Body of pancreas (tissue), 4 donors: ENCODE results near the gene SLC22A3. TPM values are rescaled to one million over a fixed set of nuclear protein-coding genes. Genes with fewer than 3 reads are reported as not detected.

ENCODE experiments used
- ATAC-seq: fragments of 150-250 bp; one replicate; pipeline ENCODE4 v1.9.1; 2016
- DNase-seq, 4 donors: peaks; one replicate each; pipeline ENCODE4 v3.0.0-alpha.2; 2019
- H3K27ac ChIP-seq, 4 donors: fragments of 200-600 bp; sonication (generic); 1 replicate in 3 of 4; 2 replicates in 1 of 4; pipeline versions ENCODE4 v1.5.1 to v1.6.1; 2016 to 2019; ENCODE audit warnings: mild to moderate bottlenecking in 1 of 4, mixed read lengths in 1 of 4, moderate library complexity in 1 of 4
- H3K27me3 ChIP-seq, 2 donors: fragments of 200-600 bp; sonication (generic); one replicate each; pipeline ENCODE4 v1.6.0; 2016; ENCODE audit warnings: mild to moderate bottlenecking in 1 of 2
- H3K36me3 ChIP-seq, 2 donors: fragments of 200-600 bp; sonication (generic); replicated peaks in 1 of 2; 2 replicates each; pipeline ENCODE4 v1.5.1; 2016; ENCODE audit warnings: low read depth in 2 of 2; ENCODE audit not compliant: insufficient read depth in 1 of 2
- H3K4me1 ChIP-seq: fragments of 200-600 bp; sonication (generic); one replicate; pipeline ENCODE4 v1.6.0; 2016
- H3K4me3 ChIP-seq, 2 donors: fragments of 200-600 bp; sonication (generic); 1 replicate in 1 of 2; 2 replicates in 1 of 2; pipeline ENCODE4 v1.5.1; 2016 to 2019
- H3K9me3 ChIP-seq, 3 donors: fragments of 200-600 bp; sonication (generic); 1 replicate in 2 of 3; 2 replicates in 1 of 3; pipeline ENCODE4 v1.5.1; 2016
- CTCF ChIP-seq, 7 experiments: fragments of 450-650 bp in 4 of 7; fragments of 200-600 bp in 3 of 7; sonication (generic) in 3 of 7; IDR thresholded peaks; one replicate each; pipeline ENCODE4 v1.5.1; 2016 to 2019; ENCODE audit warnings: antibody characterized with exemption in 7 of 7
- POLR2A ChIP-seq, 3 donors: fragments of 450-650 bp; IDR thresholded peaks; one replicate each; pipeline ENCODE4 v1.6.1; 2016; ENCODE audit warnings: antibody characterized with exemption in 3 of 3, mild to moderate bottlenecking in 2 of 3
- WGBS, 2 donors: methylation state at CpG; one replicate each; pipeline ENCODE4 v1.1.5; 2017; 5-methylcytosine and 5-hydroxymethylcytosine counted together
- intact Hi-C: fragments of 100-400 bp; cut with DNase I; formaldehyde crosslinking; loops from one replicate; pipeline ENCODE4 v1.15.1; 2023
- total RNA-seq, 2 donors: library from RNA; depleted of rRNA; stranded (reverse); fragments of >200 nt; gene quantifications; one replicate each; pipeline ENCODE4 v1.1.0, GENCODE V29; 2016

Gene SLC22A3
- total RNA-seq, 2 donors from 2014 or later, result 4.9 TPM; not detected in 1

DNA sequence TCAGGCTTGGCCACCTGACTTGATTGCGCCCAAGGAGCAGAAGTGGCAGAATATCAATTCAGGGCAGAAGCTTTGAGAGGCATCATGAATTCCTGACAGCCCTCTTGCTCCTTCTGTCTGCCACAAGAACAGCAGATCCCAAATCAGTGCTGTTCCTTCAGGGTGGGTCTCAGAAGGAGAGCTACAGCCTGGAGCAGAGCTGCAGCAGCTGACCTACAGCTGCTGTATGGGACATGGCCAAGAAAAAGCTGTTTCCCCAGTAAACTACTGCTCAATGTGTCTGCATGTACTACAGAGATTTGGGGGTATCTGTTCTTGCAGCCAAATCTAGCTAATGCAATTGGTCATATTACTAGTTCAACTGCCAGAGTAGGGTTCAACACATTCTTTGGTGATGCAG lies 69.0 kb downstream of the SLC22A3 start:
- no peak for DNase-seq
- TF ChIP-seq POLR2A (IDR thresholded peaks at IDR 0.05) (no peak), CTCF (IDR thresholded peaks at IDR 0.05) (no peak)
- H3K4me3 ChIP-seq, result no peak overlapping the region
- intact Hi-C loops, result no loop called here
- H3K27me3 ChIP-seq, result no peaks in the 10 kb centered on the region
- H3K27ac ChIP-seq, result no peak overlapping the region
- 80 to 94% methylated on average over 1 of the region's 1 CpG for WGBS, 2 donors
- H3K9me3 ChIP-seq, result no peaks in the 10 kb centered on the region
- no peaks in the 10 kb centered on the region for H3K4me1 ChIP-seq
- H3K36me3 ChIP-seq, result no peaks in the 10 kb centered on the region
- no peak for ATAC-seq

DNA sequence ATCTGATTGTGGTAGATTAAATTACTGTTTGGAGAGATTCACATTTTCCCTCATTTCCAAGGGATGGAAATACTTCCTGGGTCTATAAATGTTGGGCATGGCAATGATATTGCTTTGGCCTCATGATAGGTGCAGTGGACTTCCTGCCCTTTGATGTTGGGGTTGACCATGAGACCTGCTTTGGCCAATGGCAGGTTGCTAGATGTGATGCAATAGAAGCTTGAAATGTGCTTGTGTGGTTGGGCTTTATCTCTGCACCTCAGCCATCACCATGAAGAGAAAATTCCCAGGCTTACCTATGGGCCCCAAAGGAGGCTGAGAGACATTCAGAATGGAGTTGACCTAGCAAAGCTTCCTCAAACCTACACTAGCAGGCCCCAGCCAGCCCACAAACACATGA lies 69.4 kb downstream of the SLC22A3 start:
- ATAC-seq, result no peak
- TF ChIP-seq CTCF (IDR thresholded peaks at IDR 0.05), result no peak
- TF ChIP-seq POLR2A (IDR thresholded peaks at IDR 0.05), result no peak
- Histone ChIP-seq H3K36me3 (no peaks in the 10 kb centered on the region), H3K9me3 (no peaks in the 10 kb centered on the region), H3K27me3 (no peaks in the 10 kb centered on the region), H3K4me3 (no peak overlapping the region), H3K27ac (no peak overlapping the region), H3K4me1 (no peaks in the 10 kb centered on the region)
- intact Hi-C loops, result no loop called here
- no peak for DNase-seq

- Histone ChIP-seq H3K9me3 (no peaks in the 10 kb centered on the region), H3K27me3 (no peaks in the 10 kb centered on the region), H3K4me1 (no peaks in the 10 kb centered on the region), H3K36me3 (no peaks in the 10 kb centered on the region), H3K4me3 (no peak overlapping the region), H3K27ac (no peak overlapping the region)
- DNase-seq, result no peak
- intact Hi-C loops, result no loop called here
- WGBS, 2 donors, result 38 to 42% methylated on average over 3 of the region's 3 CpGs
- no peak for ATAC-seq
- TF ChIP-seq CTCF (IDR thresholded peaks at IDR 0.05), result no peak
- no peak for TF ChIP-seq POLR2A (IDR thresholded peaks at IDR 0.05)
Measured at GRCh38 chr6:160418370-160418769, 70.2 kb downstream of the SLC22A3 start.

DNA sequence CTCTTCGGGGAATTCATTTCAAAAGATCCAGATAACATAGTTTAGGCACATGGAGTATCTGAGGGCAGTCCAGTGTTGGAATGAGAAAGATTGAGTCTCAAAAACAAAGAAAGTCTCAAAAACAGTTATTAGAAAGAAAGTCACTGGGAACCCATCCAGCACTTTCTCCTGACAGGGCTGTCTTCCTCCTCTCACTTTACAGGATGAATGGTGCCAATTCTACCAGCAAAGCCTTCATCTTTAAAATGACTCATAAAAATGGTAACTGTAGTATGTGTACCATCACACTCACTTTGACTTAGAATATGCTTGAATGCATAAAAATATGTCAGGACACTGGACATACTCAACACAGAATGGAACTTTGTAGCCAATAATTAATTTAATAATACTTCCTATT lies 71.3 kb downstream of the SLC22A3 start:
- Histone ChIP-seq H3K9me3 (no peaks in the 10 kb centered on the region), H3K36me3 (no peaks in the 10 kb centered on the region), H3K4me1 (no peaks in the 10 kb centered on the region), H3K4me3 (no peak overlapping the region), H3K27me3 (no peaks in the 10 kb centered on the region), H3K27ac (no peak overlapping the region)
- intact Hi-C loops, result no loop called here
- no peak for ATAC-seq
- no peak for DNase-seq
- TF ChIP-seq POLR2A (IDR thresholded peaks at IDR 0.05) (no peak), CTCF (IDR thresholded peaks at IDR 0.05) (no peak)
- WGBS, 2 donors, result 50 to 67% methylated on average over 1 of the region's 1 CpG

DNA sequence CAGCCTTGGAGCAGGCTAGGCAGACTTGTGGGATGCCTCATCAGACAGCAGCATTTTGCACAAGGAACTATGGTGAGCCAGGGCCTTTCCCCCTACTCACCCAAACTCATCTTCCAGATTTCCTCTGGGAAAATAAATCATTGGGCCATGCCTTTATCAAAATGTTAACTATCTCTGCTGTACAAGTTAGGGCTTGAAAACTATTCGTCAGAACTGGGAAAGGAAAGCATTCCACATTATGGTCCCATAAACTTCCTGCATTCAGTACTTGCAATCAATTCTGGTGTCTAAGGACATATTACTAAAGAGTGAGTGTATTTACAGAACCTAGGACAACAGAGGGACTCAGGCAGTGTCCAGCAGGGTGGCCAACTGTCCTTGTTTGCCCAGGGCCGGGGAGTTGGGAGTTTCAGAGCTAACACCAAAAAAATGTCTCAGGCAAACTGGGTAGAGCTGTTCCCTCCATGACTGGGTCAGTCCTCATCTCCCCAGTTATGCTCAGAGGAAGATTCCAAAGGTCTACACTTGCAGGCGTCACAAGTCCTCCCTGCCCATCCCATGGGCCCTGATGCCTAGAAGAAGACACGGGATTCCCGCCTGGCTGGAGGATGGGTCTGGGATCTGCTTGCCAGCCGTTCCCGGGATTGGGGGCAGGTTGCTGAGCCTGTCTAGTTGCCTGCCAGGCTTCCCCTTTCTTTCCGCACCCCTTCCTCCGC lies 72.2 kb downstream of the SLC22A3 start:
- H3K9me3 ChIP-seq, result no peaks in the 10 kb centered on the region
- H3K27ac ChIP-seq, result no peak overlapping the region
- ATAC-seq (no peak), DNase-seq (no peak)
- no peaks in the 10 kb centered on the region for H3K36me3 ChIP-seq
- WGBS, 2 donors, result 93% methylated on average over 5 to 9 of the region's 9 CpGs
- intact Hi-C loops, result no loop called here
- no peaks in the 10 kb centered on the region for H3K4me1 ChIP-seq
- H3K27me3 ChIP-seq, result no peaks in the 10 kb centered on the region
- no peak for TF ChIP-seq CTCF (IDR thresholded peaks at IDR 0.05)
- no peak for TF ChIP-seq POLR2A (IDR thresholded peaks at IDR 0.05)
- no peak overlapping the region for H3K4me3 ChIP-seq
